Measurements from ENCODE around the gene SH3GL3. TPM values are rescaled to one million over a fixed set of nuclear protein-coding genes. Genes with fewer than 3 reads are reported as not detected.

Gene SH3GL3
- total RNA-seq, 4 donors from 2014 or later: 0.40 TPM; not detected in 3

GRCh38 chr15:83472151-83472550, 25.0 kb downstream of the SH3GL3 start:
- no peaks in the 10 kb centered on the region for H3K27me3 ChIP-seq
- intact Hi-C loops (cut with DNase I): no loop called here
- H3K4me3 ChIP-seq (replicated peaks in 1 of 3): no peak overlapping the region
- no peak for DNase-seq
- TF ChIP-seq POLR2A (IDR thresholded peaks at IDR 0.05): no peak
- TF ChIP-seq, protein P1, sequence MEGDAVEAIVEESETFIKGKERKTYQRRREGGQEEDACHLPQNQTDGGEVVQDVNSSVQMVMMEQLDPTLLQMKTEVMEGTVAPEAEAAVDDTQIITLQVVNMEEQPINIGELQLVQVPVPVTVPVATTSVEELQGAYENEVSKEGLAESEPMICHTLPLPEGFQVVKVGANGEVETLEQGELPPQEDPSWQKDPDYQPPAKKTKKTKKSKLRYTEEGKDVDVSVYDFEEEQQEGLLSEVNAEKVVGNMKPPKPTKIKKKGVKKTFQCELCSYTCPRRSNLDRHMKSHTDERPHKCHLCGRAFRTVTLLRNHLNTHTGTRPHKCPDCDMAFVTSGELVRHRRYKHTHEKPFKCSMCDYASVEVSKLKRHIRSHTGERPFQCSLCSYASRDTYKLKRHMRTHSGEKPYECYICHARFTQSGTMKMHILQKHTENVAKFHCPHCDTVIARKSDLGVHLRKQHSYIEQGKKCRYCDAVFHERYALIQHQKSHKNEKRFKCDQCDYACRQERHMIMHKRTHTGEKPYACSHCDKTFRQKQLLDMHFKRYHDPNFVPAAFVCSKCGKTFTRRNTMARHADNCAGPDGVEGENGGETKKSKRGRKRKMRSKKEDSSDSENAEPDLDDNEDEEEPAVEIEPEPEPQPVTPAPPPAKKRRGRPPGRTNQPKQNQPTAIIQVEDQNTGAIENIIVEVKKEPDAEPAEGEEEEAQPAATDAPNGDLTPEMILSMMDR (IDR thresholded peaks at IDR 0.05): no peak
- no peaks in the 10 kb centered on the region for H3K36me3 ChIP-seq
- 84 to 96% methylated on average over 3 of the region's 3 CpGs for WGBS, 2 donors
- H3K27ac ChIP-seq: no peak overlapping the region
- H3K9me3 ChIP-seq: no peaks in the 10 kb centered on the region
- H3K4me1 ChIP-seq: no peaks in the 10 kb centered on the region

DNA sequence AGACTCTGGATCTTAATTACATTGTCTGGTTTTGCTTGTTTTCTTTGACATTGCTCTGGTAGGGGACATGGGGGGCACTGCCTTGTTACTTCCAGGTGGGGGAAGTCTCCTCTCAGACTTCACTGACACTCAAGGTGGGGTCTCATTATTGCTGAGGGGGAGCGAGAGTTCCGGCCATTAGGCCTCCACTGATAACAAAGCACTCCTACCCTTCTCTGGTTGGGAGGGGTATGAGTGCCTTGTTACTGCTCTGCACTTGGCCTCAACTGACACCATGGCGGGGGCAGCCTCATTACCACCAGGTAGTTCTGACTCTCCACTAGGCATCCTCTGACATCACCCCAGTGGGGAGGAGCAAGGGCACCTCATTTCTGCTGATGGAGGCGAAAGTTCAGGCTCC, 25.7 kb downstream of the SH3GL3 start:
- no peaks in the 10 kb centered on the region for H3K36me3 ChIP-seq
- no peaks in the 10 kb centered on the region for H3K27me3 ChIP-seq
- no peak overlapping the region for H3K4me3 ChIP-seq (replicated peaks in 1 of 3)
- intact Hi-C loops (cut with DNase I): no loop called here
- DNase-seq: no peak
- no peaks in the 10 kb centered on the region for H3K4me1 ChIP-seq
- WGBS, 2 donors: 81 to 93% methylated on average over 4 of the region's 4 CpGs
- H3K27ac ChIP-seq: no peak overlapping the region
- no peaks in the 10 kb centered on the region for H3K9me3 ChIP-seq
- TF ChIP-seq POLR2A (IDR thresholded peaks at IDR 0.05): no peak
- TF ChIP-seq, protein P1 (IDR thresholded peaks at IDR 0.05): no peak

- no peak overlapping the region for H3K4me3 ChIP-seq (replicated peaks in 1 of 3)
- H3K4me1 ChIP-seq: no peaks in the 10 kb centered on the region
- 68 to 84% methylated on average over 4 of the region's 4 CpGs for WGBS, 2 donors
- no peak overlapping the region for H3K27ac ChIP-seq
- H3K36me3 ChIP-seq: no peaks in the 10 kb centered on the region
- no peak for DNase-seq
- no peak for TF ChIP-seq POLR2A (IDR thresholded peaks at IDR 0.05)
- TF ChIP-seq, protein P1 (IDR thresholded peaks at IDR 0.05): no peak
- intact Hi-C loops (cut with DNase I): no loop called here
- H3K27me3 ChIP-seq: no peaks in the 10 kb centered on the region
- no peaks in the 10 kb centered on the region for H3K9me3 ChIP-seq
These were observed 27.4 kb downstream of the SH3GL3 start for GRCh38 chr15:83474578-83474977.

- intact Hi-C loops (cut with DNase I): no loop called here
- Histone ChIP-seq H3K4me3 (replicated peaks in 1 of 3) (no peak overlapping the region), H3K4me1 (no peaks in the 10 kb centered on the region), H3K9me3 (no peaks in the 10 kb centered on the region), H3K27me3 (no peaks in the 10 kb centered on the region), H3K27ac (no peak overlapping the region), H3K36me3 (no peaks in the 10 kb centered on the region)
- 89% methylated on average over 2 of the region's 2 CpGs for WGBS, 2 donors
- DNase-seq: no peak
- TF ChIP-seq, protein P1 (IDR thresholded peaks at IDR 0.05): no peak
- no peak for TF ChIP-seq POLR2A (IDR thresholded peaks at IDR 0.05)
These were observed 28.4 kb downstream of the SH3GL3 start for GRCh38 chr15:83475551-83475950.

DNA sequence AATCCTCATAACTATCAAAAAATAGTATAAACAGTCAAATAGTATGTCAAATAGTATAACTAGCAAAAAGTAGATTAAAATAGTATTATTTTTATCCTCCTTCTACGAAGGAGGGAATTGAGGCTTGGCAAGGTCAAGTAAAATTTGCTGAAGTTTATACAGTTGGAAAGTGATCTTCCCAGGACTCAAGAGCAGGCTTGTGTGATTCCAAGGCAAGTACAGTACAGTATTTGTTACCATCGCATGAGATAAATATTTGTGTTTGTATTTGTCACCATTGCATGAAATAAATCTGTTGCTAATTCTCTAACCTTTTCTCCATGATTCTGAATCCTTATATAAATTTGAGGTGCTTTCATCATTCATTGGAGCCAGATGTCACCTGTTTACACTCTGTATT, 28.9 kb downstream of the SH3GL3 start:
- no peaks in the 10 kb centered on the region for H3K9me3 ChIP-seq
- no peaks in the 10 kb centered on the region for H3K4me1 ChIP-seq
- no peak for DNase-seq
- intact Hi-C loops (cut with DNase I): no loop called here
- 80 to 88% methylated on average over 2 of the region's 2 CpGs for WGBS, 2 donors
- no peaks in the 10 kb centered on the region for H3K27me3 ChIP-seq
- no peak overlapping the region for H3K4me3 ChIP-seq (replicated peaks in 1 of 3)
- H3K27ac ChIP-seq: no peak overlapping the region
- TF ChIP-seq, protein P1 (IDR thresholded peaks at IDR 0.05): no peak
- TF ChIP-seq POLR2A (IDR thresholded peaks at IDR 0.05): no peak
- no peaks in the 10 kb centered on the region for H3K36me3 ChIP-seq
